CD4-positive, alpha-beta memory T cell (primary cell): ENCODE data around the gene GJA8. TPM values are rescaled to one million over a fixed set of nuclear protein-coding genes. Genes with fewer than 3 reads are reported as not detected.
"Not testable (repeated sequence)": the region's sequence is repeated elsewhere in the genome, so short reads cannot be mapped to it uniquely, and the experiment has no call there.

Experiments used
- CTCF ChIA-PET: fragments of 350-600 bp; sonication (Branson Sonifier 250); formaldehyde crosslinking; loops from one replicate; lab custom pipeline; 2021; ENCODE audit warnings: inconsistent platforms; ENCODE audit not compliant: partially characterized antibody; lab: Charles Lee
- POLR2A ChIA-PET: fragments of 350-600 bp; sonication (Branson Sonifier 250); formaldehyde crosslinking; loops from one replicate; lab custom pipeline; 2021; ENCODE audit not compliant: partially characterized antibody; lab: Charles Lee
- DNase-seq, 5 donors: peaks; one replicate each; pipeline versions ENCODE4 v3.0.0 to v3.0.0-alpha.2; 2020 to 2022; ENCODE audit warnings: mixed read lengths in 1 of 5
- H3K27ac ChIP-seq: one replicate; pipeline ENCODE4 v1.7.0; 2013; ENCODE audit warnings: low read depth, low read length
- H3K27me3 ChIP-seq: 2 replicates; pipeline ENCODE4 v1.7.0; 2013; ENCODE audit warnings: mild to moderate bottlenecking, low read length, moderate library complexity; ENCODE audit not compliant: insufficient read depth
- H3K36me3 ChIP-seq: 2 replicates; pipeline ENCODE4 v1.7.0; 2013; ENCODE audit warnings: mild to moderate bottlenecking, low read length, moderate library complexity; ENCODE audit not compliant: insufficient read depth
- H3K4me1 ChIP-seq: 2 replicates; pipeline ENCODE4 v1.7.0; 2013; ENCODE audit warnings: mild to moderate bottlenecking, low read length, moderate library complexity; ENCODE audit not compliant: insufficient read depth
- H3K4me3 ChIP-seq, 2 donors: one replicate each; pipeline ENCODE4 v1.7.0; 2013; ENCODE audit warnings: low read length in 2 of 2, mild to moderate bottlenecking in 1 of 2
- H3K9me3 ChIP-seq, 2 donors: one replicate each; pipeline ENCODE4 v1.7.0; 2013; ENCODE audit warnings: low read length in 2 of 2, control low read depth in 1 of 2; ENCODE audit not compliant: control insufficient read depth in 1 of 2
- H3K27ac Mint-ChIP-seq, 7 donors: one replicate each; pipeline ENCODE4 v1.8.0; 2020 to 2021; ENCODE audit warnings: mixed read lengths in 7 of 7, mild to moderate bottlenecking in 6 of 7, inconsistent platforms in 3 of 7, moderate library complexity in 3 of 7
- H3K27me3 Mint-ChIP-seq, 2 donors: one replicate each; pipeline ENCODE4 v1.8.0; 2020 to 2021; ENCODE audit warnings: mixed read lengths in 2 of 2
- H3K36me3 Mint-ChIP-seq, 2 donors: one replicate each; pipeline ENCODE4 v1.8.0; 2020 to 2021; ENCODE audit warnings: mixed read lengths in 2 of 2, inconsistent platforms in 1 of 2, mild to moderate bottlenecking in 1 of 2
- H3K4me1 Mint-ChIP-seq, 4 donors: one replicate each; pipeline ENCODE4 v1.8.0; 2020 to 2021; ENCODE audit warnings: mixed read lengths in 4 of 4, mild to moderate bottlenecking in 1 of 4
- H3K4me3 Mint-ChIP-seq, 8 donors: one replicate each; pipeline ENCODE4 v1.8.0; 2020 to 2021; ENCODE audit warnings: mixed read lengths in 8 of 8, mild to moderate bottlenecking in 7 of 8, moderate library complexity in 6 of 8, inconsistent platforms in 3 of 8
- H3K9me3 Mint-ChIP-seq, 8 donors: one replicate each; pipeline ENCODE4 v1.8.0; 2020 to 2021; ENCODE audit warnings: mixed read lengths in 8 of 8, mild to moderate bottlenecking in 5 of 8, inconsistent platforms in 3 of 8, moderate library complexity in 1 of 8
- intact Hi-C: fragments of 100-400 bp; cut with micrococcal nuclease; formaldehyde crosslinking; loops from one replicate; pipeline ENCODE4 v1.15.1; 2023
- polyA plus RNA-seq, 2 donors: library from polyadenylated mRNA; unstranded; fragments of 300-500 nt; fragmentation: Illumina TruSeq; gene quantifications; one replicate each; pipeline ENCODE4 v1.2.3, GENCODE V29; 2021
- total RNA-seq, 2 experiments: library from RNA; stranded (reverse); gene quantifications; one replicate each; pipeline ENCODE4 v1.2.3, GENCODE V29; 2021

GJA8 gene
- not detected for total RNA-seq
- not detected for polyA plus RNA-seq

GRCh38 chr1:147902253-147902845 is at the start of gene GJA8:
GJA8 (plus strand) TSS chr1:147902795; CDS start chr1:147907956, 5,161 bp downstream.
- Histone ChIP-seq H3K27ac (no peak within 1 kb of the TSS), H3K36me3 (no peaks in the 10 kb centered on the region), H3K4me1 (no peaks in the 10 kb centered on the region), H3K4me3 (no peak within 1 kb of the TSS), H3K27me3 (no peaks in the 10 kb centered on the region), H3K9me3 (no peaks in the 10 kb centered on the region)
- peaks cover 3 to 5% (median 4%) of the 10 kb centered on the region in 4 donors for H3K4me1 Mint-ChIP-seq
- H3K27ac Mint-ChIP-seq, result no peak within 1 kb of the TSS
- CTCF ChIA-PET, result interaction anchor here (1.5 to 5.5 kb wide), 2 partner anchors 9 to 10 kb away, joined by 8 to 28 read pairs; no protein-coding TSS in a partner anchor
- no peak within 1 kb of the TSS for H3K4me3 Mint-ChIP-seq
- POLR2A ChIA-PET, result no interaction called here
- intact Hi-C loops, result no loop called here
- DNase-seq, result no peak
- no peaks in the 10 kb centered on the region for H3K9me3 Mint-ChIP-seq
- peaks cover 0 to 4% of the 10 kb centered on the region in 2 donors for H3K27me3 Mint-ChIP-seq
- no peaks in the 10 kb centered on the region for H3K36me3 Mint-ChIP-seq

- CTCF ChIA-PET, result no interaction called here
- peaks cover 5 to 14% of the 10 kb centered on the region in 2 donors for H3K27me3 Mint-ChIP-seq
- DNase-seq, result no peak
Observed at GRCh38 chr1:147853391-147853790, 49.2 kb upstream of the GJA8 start.

GRCh38 chr1:147854989-147855388 is 47.6 kb upstream of the GJA8 start:
- H3K27ac ChIP-seq, H3K4me1 Mint-ChIP-seq, H3K9me3 Mint-ChIP-seq, intact Hi-C loops, H3K27ac Mint-ChIP-seq, H3K27me3 ChIP-seq, DNase-seq, H3K4me3 Mint-ChIP-seq, CTCF ChIA-PET, H3K4me1 ChIP-seq, POLR2A ChIA-PET, H3K36me3 Mint-ChIP-seq, H3K9me3 ChIP-seq, H3K36me3 ChIP-seq, H3K4me3 ChIP-seq: not testable (repeated sequence)
- H3K27me3 Mint-ChIP-seq, result peaks cover 2 to 16% of the 10 kb centered on the region in 2 donors

More at GRCh38 chr1:147853391-147853790, 49.2 kb upstream of the GJA8 start:
- H3K27me3 ChIP-seq, result no peaks in the 10 kb centered on the region
- H3K36me3 Mint-ChIP-seq, result peaks cover 0 to 5% of the 10 kb centered on the region in 2 donors
- intact Hi-C loops, result no loop called here
- H3K27ac ChIP-seq, result no peak overlapping the region
- POLR2A ChIA-PET, result no interaction called here
- no peaks in the 10 kb centered on the region for H3K4me1 ChIP-seq
- no peaks in the 10 kb centered on the region for H3K36me3 ChIP-seq
- no peak overlapping the region for H3K4me3 Mint-ChIP-seq
- H3K27ac Mint-ChIP-seq, result no peak overlapping the region
- no peak overlapping the region for H3K4me3 ChIP-seq
- H3K9me3 Mint-ChIP-seq, result peaks cover 0 to 2% (median 0%) of the 10 kb centered on the region in 8 donors
- H3K9me3 ChIP-seq, result no peaks in the 10 kb centered on the region
- H3K4me1 Mint-ChIP-seq, result no peaks in the 10 kb centered on the region

- H3K27ac ChIP-seq, H3K4me3 Mint-ChIP-seq, DNase-seq, CTCF ChIA-PET, H3K36me3 ChIP-seq, H3K27ac Mint-ChIP-seq, intact Hi-C loops, POLR2A ChIA-PET, H3K4me1 Mint-ChIP-seq, H3K4me3 ChIP-seq, H3K36me3 Mint-ChIP-seq, H3K4me1 ChIP-seq, H3K9me3 ChIP-seq, H3K27me3 ChIP-seq: not testable (repeated sequence)
- H3K27me3 Mint-ChIP-seq, result peaks cover 9 to 17% of the 10 kb centered on the region in 2 donors
- H3K9me3 Mint-ChIP-seq, result peaks cover 0 to 11% (median 4%) of the 10 kb centered on the region in 8 donors
Observed at GRCh38 chr1:147855996-147856395, 46.6 kb upstream of the GJA8 start.

DNA sequence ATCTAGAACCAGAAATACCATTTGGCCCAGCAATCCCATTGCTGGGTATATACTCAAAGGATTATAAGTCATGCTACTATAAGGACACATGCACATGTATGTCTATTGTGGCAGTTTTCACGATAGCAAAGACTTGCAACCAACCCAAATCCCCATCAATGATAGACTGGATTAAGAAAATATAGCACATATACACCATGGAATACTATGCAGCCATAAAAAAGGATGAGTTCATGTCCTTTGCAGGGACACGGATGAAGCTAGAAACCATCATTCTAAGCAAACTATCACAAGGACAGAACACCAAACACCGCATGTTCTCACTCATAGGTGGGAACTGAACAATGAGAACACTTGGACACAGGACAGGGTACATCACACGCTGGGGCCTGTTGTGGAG is 35.4 kb upstream of the GJA8 start:
- H3K27ac Mint-ChIP-seq, H3K4me1 ChIP-seq, POLR2A ChIA-PET, H3K4me3 ChIP-seq, DNase-seq, H3K9me3 ChIP-seq, H3K4me3 Mint-ChIP-seq, H3K27me3 Mint-ChIP-seq, H3K4me1 Mint-ChIP-seq, H3K36me3 ChIP-seq, H3K27me3 ChIP-seq, CTCF ChIA-PET, H3K36me3 Mint-ChIP-seq, intact Hi-C loops, H3K27ac ChIP-seq: not testable (repeated sequence)
- peaks cover 0 to 11% (median 1%) of the 10 kb centered on the region in 8 donors for H3K9me3 Mint-ChIP-seq

DNA sequence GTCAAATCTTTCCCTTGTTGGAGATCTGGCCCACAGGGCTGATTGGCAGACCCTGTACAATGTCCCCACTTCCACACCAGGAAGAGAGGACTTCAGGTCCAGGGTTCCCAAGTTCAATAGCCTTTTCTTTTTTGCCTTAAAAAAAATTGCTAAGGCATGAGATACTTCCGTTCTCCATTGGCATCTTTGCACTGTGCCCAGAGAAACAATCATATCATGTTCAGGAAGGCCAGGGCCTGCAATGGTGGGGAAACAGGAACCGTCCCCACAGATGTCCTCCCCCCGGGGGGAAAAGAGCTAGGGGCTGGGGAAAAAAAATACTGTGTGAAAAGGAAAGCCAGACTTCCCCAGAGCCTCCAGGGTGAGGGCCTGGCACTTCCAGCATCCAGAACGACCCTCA is 24.6 kb upstream of the GJA8 start:
- no peak for DNase-seq
- H3K9me3 ChIP-seq, result no peaks in the 10 kb centered on the region
- H3K4me3 ChIP-seq, result no peak overlapping the region
- ChIA-PET POLR2A (no interaction called here), CTCF (interaction anchor here (2.1 kb wide), 1 partner anchor 15 kb away, joined by 7 read pairs; no protein-coding TSS in a partner anchor)
- H3K27ac ChIP-seq, result no peak overlapping the region
- H3K27me3 ChIP-seq, result no peaks in the 10 kb centered on the region
- Mint-ChIP-seq H3K27ac (no peak overlapping the region), H3K36me3 (no peaks in the 10 kb centered on the region), H3K9me3 (peaks cover 0 to 12% (median 7%) of the 10 kb centered on the region in 8 donors), H3K4me3 (no peak overlapping the region), H3K27me3 (peaks cover 9% of the 10 kb centered on the region in 2 donors), H3K4me1 (no peaks in the 10 kb centered on the region)
- no peaks in the 10 kb centered on the region for H3K4me1 ChIP-seq
- intact Hi-C loops, result no loop called here
- no peaks in the 10 kb centered on the region for H3K36me3 ChIP-seq

DNA sequence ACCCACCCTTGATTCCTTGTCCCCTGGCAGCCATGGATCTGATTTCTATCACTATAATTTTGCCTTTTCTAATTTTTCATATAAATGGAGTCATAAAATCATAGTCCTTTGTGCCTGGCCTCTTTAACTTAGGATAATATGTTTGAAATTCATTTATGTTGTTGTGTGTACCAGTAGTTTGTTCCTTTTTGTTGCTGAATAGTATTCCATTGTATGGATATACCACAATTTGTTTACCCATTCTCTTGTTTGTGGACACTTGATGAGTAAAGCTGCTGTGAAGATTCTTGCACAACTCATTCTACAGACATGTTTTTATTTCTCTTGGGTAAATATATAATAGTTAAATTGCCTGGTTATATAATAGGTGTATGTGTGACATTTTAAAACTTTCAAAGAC is 22.7 kb upstream of the GJA8 start:
- POLR2A ChIA-PET, result no interaction called here
- H3K27me3 Mint-ChIP-seq, result peaks cover 9% of the 10 kb centered on the region in 2 donors
- no peaks in the 10 kb centered on the region for H3K36me3 ChIP-seq

More for the DNA sequence above, 22.7 kb upstream of the GJA8 start:
- H3K27ac ChIP-seq, result no peak overlapping the region
- no peaks in the 10 kb centered on the region for H3K4me1 ChIP-seq
- CTCF ChIA-PET, result no interaction called here
- intact Hi-C loops, result no loop called here
- Mint-ChIP-seq H3K36me3 (no peaks in the 10 kb centered on the region), H3K27ac (no peak overlapping the region), H3K4me3 (no peak overlapping the region), H3K9me3 (peaks cover 0 to 12% (median 7%) of the 10 kb centered on the region in 8 donors), H3K4me1 (no peaks in the 10 kb centered on the region)
- no peak overlapping the region for H3K4me3 ChIP-seq
- H3K27me3 ChIP-seq, result no peaks in the 10 kb centered on the region
- no peaks in the 10 kb centered on the region for H3K9me3 ChIP-seq
- no peak for DNase-seq
